Esophagus muscularis mucosa (tissue), 4 donors: ENCODE measurements around the gene NBAS. TPM values are rescaled to one million over a fixed set of nuclear protein-coding genes. Genes with fewer than 3 reads are reported as not detected.

Experiments used
- DNase-seq: peaks from one replicate; pipeline ENCODE4 v3.0.0-alpha.2; 2017; ENCODE audit errors: extremely low spot score
- H3K27ac ChIP-seq, 4 donors: fragments of 200-600 bp; sonication (generic); replicated peaks in 1 of 4; 1 replicate in 3 of 4; 2 replicates in 1 of 4; pipeline ENCODE4 v1.5.1; 2016 to 2019; ENCODE audit warnings: mild to moderate bottlenecking in 1 of 4
- H3K27me3 ChIP-seq, 4 donors: fragments of 200-600 bp; sonication (generic); one replicate each; pipeline versions ENCODE4 v1.5.1 to v1.6.0; 2016 to 2019
- H3K36me3 ChIP-seq, 4 donors: fragments of 200-600 bp; sonication (generic); one replicate each; pipeline ENCODE4 v1.5.1; 2016 to 2019
- H3K4me1 ChIP-seq, 4 donors: fragments of 200-600 bp; sonication (generic); one replicate each; pipeline ENCODE4 v1.5.1; 2016 to 2019
- H3K4me3 ChIP-seq, 4 donors: fragments of 200-600 bp; sonication (generic); 1 replicate in 2 of 4; 2 replicates in 2 of 4; pipeline ENCODE4 v1.5.1; 2016 to 2019; ENCODE audit warnings: mild to moderate bottlenecking in 4 of 4, moderate library complexity in 1 of 4
- H3K9me3 ChIP-seq, 4 donors: fragments of 200-600 bp; sonication (generic); 1 replicate in 3 of 4; 2 replicates in 1 of 4; pipeline ENCODE4 v1.5.1; 2016 to 2019
- EP300 ChIP-seq: sonication (generic); formaldehyde crosslinking; IDR thresholded peaks from one replicate; pipeline ENCODE4 v1.6.1; 2017; ENCODE audit warnings: antibody characterized with exemption
- POLR2A ChIP-seq: fragments of 450-650 bp; IDR thresholded peaks from one replicate; pipeline ENCODE4 v1.6.1; 2017; ENCODE audit warnings: antibody characterized with exemption, moderate library complexity, mild to moderate bottlenecking, low read depth
- POLR2AphosphoS5 ChIP-seq, 2 donors: sonication (generic); formaldehyde crosslinking; IDR thresholded peaks; one replicate each; pipeline ENCODE4 v1.6.1; 2017; ENCODE audit warnings: antibody characterized with exemption in 2 of 2
- WGBS: methylation state at CpG from one replicate; pipeline ENCODE4 v1.1.5; 2018; 5-methylcytosine and 5-hydroxymethylcytosine counted together
- intact Hi-C: fragments of 100-400 bp; cut with DNase I; formaldehyde crosslinking; loops from one replicate; pipeline ENCODE4 v1.15.1; 2023
- total RNA-seq, 4 donors: library from RNA; depleted of rRNA; stranded (reverse); fragments of >200 nt; gene quantifications; one replicate each; pipeline versions ENCODE4 v1.1.0 to v1.2.1, GENCODE V29; 2016
- TF ChIP-seq, protein P1 (sequence below), 3 experiments: fragments of 200-600 bp in 2 of 3; fragments of 450-650 bp in 1 of 3; sonication (generic) in 2 of 3; IDR thresholded peaks; one replicate each; pipeline ENCODE4 v1.5.1; 2017 to 2019; ENCODE audit warnings: antibody characterized with exemption in 3 of 3, mild to moderate bottlenecking in 2 of 3, moderate library complexity in 1 of 3

Gene NBAS
- total RNA-seq, 4 donors from 2014 or later, result 39.2 to 43.6 (median 42.0) TPM

DNA sequence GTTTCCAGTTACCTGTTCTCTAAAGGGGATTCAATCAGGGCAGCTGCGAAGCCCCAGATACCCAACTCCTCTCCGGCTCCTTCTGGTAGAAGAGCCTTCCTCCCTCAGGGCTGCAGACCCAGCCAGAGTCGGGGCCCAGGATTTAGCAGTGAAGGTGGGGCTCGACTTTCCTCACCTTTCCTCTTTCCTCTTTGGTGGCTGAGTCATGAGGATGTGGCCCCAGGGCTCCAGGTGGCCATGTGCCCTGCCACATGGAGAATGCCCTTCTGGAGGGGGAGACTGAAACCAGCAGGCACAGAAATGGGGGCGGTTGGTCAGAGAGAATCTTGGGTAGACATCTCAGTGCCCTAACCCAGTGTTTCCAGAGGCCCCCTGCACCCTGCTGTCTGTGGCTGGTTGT lies 402.6 kb downstream of the NBAS start:
- intact Hi-C loops, result no loop called here

GRCh38 chr2:15158100-15158499 lies 403.0 kb downstream of the NBAS start:
- Histone ChIP-seq H3K4me3 (no peak overlapping the region), H3K27ac (no peak overlapping the region), H3K9me3 (no peaks in the 10 kb centered on the region), H3K27me3 (no peaks in the 10 kb centered on the region), H3K4me1 (peaks cover 0 to 14% (median 11%) of the 10 kb centered on the region in 4 donors), H3K36me3 (no peaks in the 10 kb centered on the region)
- 94% methylated on average over 4 of the region's 4 CpGs for whole genome bisulfite sequencing
- no peak for DNase-seq
- intact Hi-C loops, result no loop called here
- no peak for TF ChIP-seq POLR2A
- TF ChIP-seq, protein P1, sequence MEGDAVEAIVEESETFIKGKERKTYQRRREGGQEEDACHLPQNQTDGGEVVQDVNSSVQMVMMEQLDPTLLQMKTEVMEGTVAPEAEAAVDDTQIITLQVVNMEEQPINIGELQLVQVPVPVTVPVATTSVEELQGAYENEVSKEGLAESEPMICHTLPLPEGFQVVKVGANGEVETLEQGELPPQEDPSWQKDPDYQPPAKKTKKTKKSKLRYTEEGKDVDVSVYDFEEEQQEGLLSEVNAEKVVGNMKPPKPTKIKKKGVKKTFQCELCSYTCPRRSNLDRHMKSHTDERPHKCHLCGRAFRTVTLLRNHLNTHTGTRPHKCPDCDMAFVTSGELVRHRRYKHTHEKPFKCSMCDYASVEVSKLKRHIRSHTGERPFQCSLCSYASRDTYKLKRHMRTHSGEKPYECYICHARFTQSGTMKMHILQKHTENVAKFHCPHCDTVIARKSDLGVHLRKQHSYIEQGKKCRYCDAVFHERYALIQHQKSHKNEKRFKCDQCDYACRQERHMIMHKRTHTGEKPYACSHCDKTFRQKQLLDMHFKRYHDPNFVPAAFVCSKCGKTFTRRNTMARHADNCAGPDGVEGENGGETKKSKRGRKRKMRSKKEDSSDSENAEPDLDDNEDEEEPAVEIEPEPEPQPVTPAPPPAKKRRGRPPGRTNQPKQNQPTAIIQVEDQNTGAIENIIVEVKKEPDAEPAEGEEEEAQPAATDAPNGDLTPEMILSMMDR (IDR thresholded peaks at IDR 0.05), result no peak
- TF ChIP-seq EP300, result no peak
- no peak for TF ChIP-seq POLR2AphosphoS5 (IDR thresholded peaks at IDR 0.05)

More for the DNA sequence above, 402.6 kb downstream of the NBAS start:
- Histone ChIP-seq H3K4me1 (peaks cover 0 to 14% (median 11%) of the 10 kb centered on the region in 4 donors), H3K27ac (no peak overlapping the region), H3K27me3 (no peaks in the 10 kb centered on the region), H3K36me3 (no peaks in the 10 kb centered on the region), H3K9me3 (no peaks in the 10 kb centered on the region), H3K4me3 (no peak overlapping the region)
- DNase-seq, result no peak
- WGBS, result 84% methylated on average over 3 of the region's 5 CpGs
- TF ChIP-seq POLR2AphosphoS5 (IDR thresholded peaks at IDR 0.05), result no peak
- TF ChIP-seq EP300, result no peak
- TF ChIP-seq POLR2A, result no peak
- TF ChIP-seq, protein P1 (IDR thresholded peaks at IDR 0.05), result no peak

DNA sequence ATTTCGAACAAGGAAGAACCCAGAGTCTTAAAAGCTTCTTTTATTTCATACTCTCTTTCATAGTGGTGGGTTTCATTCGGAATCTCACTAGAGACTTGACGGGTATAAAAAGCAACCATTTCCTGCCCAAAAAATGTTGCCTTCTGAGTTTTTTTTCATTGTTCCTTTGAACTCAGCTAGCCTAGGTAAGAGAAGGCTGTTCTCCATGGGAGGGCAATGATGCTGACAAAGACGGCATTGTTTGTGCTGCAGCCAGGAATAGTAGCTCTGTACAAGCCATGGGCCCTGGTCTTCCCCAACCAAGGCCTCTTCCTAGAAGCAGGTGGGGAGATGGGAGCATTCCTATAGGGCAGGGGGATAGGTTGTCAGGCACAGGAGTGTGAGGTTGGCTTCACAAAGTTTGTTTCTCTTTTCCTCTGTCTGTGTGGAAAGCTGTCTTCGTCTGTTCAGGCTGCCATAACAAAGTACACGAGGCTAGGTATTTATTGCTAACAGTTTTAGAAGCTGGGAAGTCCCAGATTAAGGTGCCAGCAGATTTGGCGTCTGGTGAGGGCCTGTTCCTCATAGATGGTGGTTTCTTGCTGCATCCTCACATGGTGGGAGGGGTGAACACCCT lies 405.1 kb downstream of the NBAS start:
- H3K4me1 ChIP-seq, result peaks cover 0 to 14% (median 11%) of the 10 kb centered on the region in 4 donors
- no peaks in the 10 kb centered on the region for H3K36me3 ChIP-seq
- no peak overlapping the region for H3K4me3 ChIP-seq
- no peaks in the 10 kb centered on the region for H3K27me3 ChIP-seq
- WGBS, result 83% methylated on average over 5 of the region's 7 CpGs
- H3K27ac ChIP-seq, result no peak overlapping the region
- H3K9me3 ChIP-seq, result no peaks in the 10 kb centered on the region
- TF ChIP-seq POLR2AphosphoS5 (IDR thresholded peaks at IDR 0.05) (no peak), EP300 (no peak), POLR2A (no peak)
- TF ChIP-seq, protein P1 (IDR thresholded peaks at IDR 0.05), result no peak
- DNase-seq, result no peak
- intact Hi-C loops, result no loop called here

- Histone ChIP-seq H3K4me1 (no peaks in the 10 kb centered on the region), H3K27ac (no peak overlapping the region), H3K9me3 (no peaks in the 10 kb centered on the region), H3K4me3 (no peak overlapping the region), H3K27me3 (no peaks in the 10 kb centered on the region), H3K36me3 (no peaks in the 10 kb centered on the region)
- intact Hi-C loops, result no loop called here
- DNase-seq, result no peak
- TF ChIP-seq POLR2A (no peak), POLR2AphosphoS5 (IDR thresholded peaks at IDR 0.05) (no peak), EP300 (no peak)
- TF ChIP-seq, protein P1 (IDR thresholded peaks at IDR 0.05), result no peak
- 81% methylated on average over 5 of the region's 5 CpGs for WGBS
These were observed 406.8 kb downstream of the NBAS start for GRCh38 chr2:15154297-15154696.

DNA sequence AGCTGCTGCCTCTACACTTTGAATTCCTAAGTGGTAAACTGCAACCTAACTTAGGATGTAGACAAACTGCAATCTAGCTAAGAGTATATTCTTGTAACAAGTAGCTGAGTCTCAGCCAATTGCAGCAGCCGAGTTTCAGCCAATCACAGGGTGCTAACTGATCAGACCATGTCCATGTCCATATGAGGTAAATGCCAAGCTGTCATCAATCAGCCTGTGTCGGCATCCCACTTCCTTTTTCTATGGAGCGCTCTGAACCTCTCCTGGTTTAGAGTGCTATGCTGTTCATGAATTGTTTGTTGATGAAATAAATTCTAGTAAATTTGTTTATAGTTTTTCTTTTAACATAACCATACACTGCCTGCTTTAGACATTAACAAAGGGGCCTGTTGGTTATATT lies 408.8 kb downstream of the NBAS start:
- no peaks in the 10 kb centered on the region for H3K4me1 ChIP-seq
- H3K9me3 ChIP-seq, result no peaks in the 10 kb centered on the region
- TF ChIP-seq EP300 (no peak), POLR2A (no peak), POLR2AphosphoS5 (IDR thresholded peaks at IDR 0.05) (no peak)
- TF ChIP-seq, protein P1 (IDR thresholded peaks at IDR 0.05), result no peak
- intact Hi-C loops, result no loop called here
- H3K4me3 ChIP-seq, result no peak overlapping the region
- DNase-seq, result no peak
- H3K27ac ChIP-seq, result no peak overlapping the region
- H3K27me3 ChIP-seq, result no peaks in the 10 kb centered on the region
- no peaks in the 10 kb centered on the region for H3K36me3 ChIP-seq
- 91% methylated on average over 3 of the region's 3 CpGs for WGBS
